Keratinocyte (primary cell): Measurements from ENCODE around the gene WDR46.

Experiments
- CTCF ChIP-seq, 3 experiments: IDR thresholded peaks in 1 of 3; conservative IDR thresholded peaks in 1 of 3; optimal IDR thresholded peaks in 1 of 3; 2 replicates in 2 of 3; 3 replicates in 1 of 3; pipeline versions ENCODE3 to v1.5.1; 2011; ENCODE audit warnings: low read length in 3 of 3, mild to moderate bottlenecking in 3 of 3, moderate library complexity in 2 of 3, control low read depth in 1 of 3, inconsistent platforms in 1 of 3; ENCODE audit not compliant: insufficient read depth in 2 of 3; ENCODE audit errors: extremely low read depth in 1 of 3
- EZH2 ChIP-seq: IDR thresholded peaks from one replicate; pipeline ENCODE4 v1.6.1; 2012; ENCODE audit warnings: inconsistent platforms, mild to moderate bottlenecking, low read length, moderate library complexity

GRCh38 chr6:33273129-33273923 lies 15.7 kb downstream of the WDR46 start:
- TF ChIP-seq CTCF (optimal IDR thresholded peaks at IDR 0.05 in 1 of 3, IDR thresholded peaks at IDR 0.05 in 1 of 3, conservative IDR thresholded peaks at IDR 0.05 in 1 of 3; ENCODE audit: extremely low read depth in 1 of 3, insufficient read depth in 2 of 3, low read length in 3 of 3) (no peak), EZH2 (no peak)
